Measurements from ENCODE around the gene ATP6V0D1.
"Not testable (repeated sequence)": the region's sequence is repeated elsewhere in the genome, so short reads cannot be mapped to it uniquely, and the experiment has no call there.

The ATP6V0D1 gene

GRCh38 chr16:67499106-67499505 lies 18.1 kb upstream of the ATP6V0D1 start:
- DNase-seq = no peak

- DNase-seq = no peak
These were observed 9.6 kb upstream of the ATP6V0D1 start for GRCh38 chr16:67490335-67491096.

GRCh38 chr16:67489401-67490083 lies 8.6 kb upstream of the ATP6V0D1 start:
- no peak for DNase-seq

- DNase-seq = not testable (repeated sequence)
These were observed 6.6 kb upstream of the ATP6V0D1 start for GRCh38 chr16:67487561-67487960.

GRCh38 chr16:67486805-67487204 lies 5.8 kb upstream of the ATP6V0D1 start:
- DNase-seq = no peak

GRCh38 chr16:67483731-67484525 lies 3.0 kb upstream of the ATP6V0D1 start:
- DNase-seq = no peak

- DNase-seq = no peak
These were observed 2.2 kb upstream of the ATP6V0D1 start, which contains the start of gene AGRP for GRCh38 chr16:67483150-67483549. Gene AGRP (minus strand): TSS chr16:67483547. CDS start chr16:67483398, 149 bp downstream.

GRCh38 chr16:67482233-67482924 lies 1.4 kb upstream of the ATP6V0D1 start:
- no peak for DNase-seq

- DNase-seq = no peak
These were observed 740 bp upstream of the ATP6V0D1 start for GRCh38 chr16:67481561-67482232.

- no peak for DNase-seq
These were observed 2.9 kb downstream of the ATP6V0D1 start for GRCh38 chr16:67477960-67478554.

- no peak for DNase-seq
These were observed 6.2 kb downstream of the ATP6V0D1 start for GRCh38 chr16:67474551-67475455.

- no peak for DNase-seq
These were observed 9.1 kb downstream of the ATP6V0D1 start for GRCh38 chr16:67471758-67472384.

GRCh38 chr16:67470359-67470758 lies 10.6 kb downstream of the ATP6V0D1 start:
- no peak for DNase-seq

GRCh38 chr16:67468731-67469130 lies 12.2 kb downstream of the ATP6V0D1 start:
- DNase-seq = no peak

- no peak for DNase-seq
These were observed 14.4 kb downstream of the ATP6V0D1 start for GRCh38 chr16:67466581-67466980.

GRCh38 chr16:67464565-67464964 lies 16.4 kb downstream of the ATP6V0D1 start:
- DNase-seq = no peak

- no peak for DNase-seq
These were observed 17.3 kb downstream of the ATP6V0D1 start for GRCh38 chr16:67463691-67464090.

- DNase-seq = no peak
These were observed 17.9 kb downstream of the ATP6V0D1 start for GRCh38 chr16:67463059-67463458.

GRCh38 chr16:67462279-67462655 lies 18.7 kb downstream of the ATP6V0D1 start:
- no peak for DNase-seq

- no peak for DNase-seq
These were observed 19.2 kb downstream of the ATP6V0D1 start for GRCh38 chr16:67461600-67462278.

Measured in NK-92 treated with Interleukin-12 subunit alpha and Interleukin-12 subunit beta, amount 100 ng/mL, for 24 hours (cell line).